Measurements from ENCODE around the gene BTN3A1. TPM values are rescaled to one million over a fixed set of nuclear protein-coding genes. Genes with fewer than 3 reads are reported as not detected.
"Not testable (repeated sequence)": the region's sequence is repeated elsewhere in the genome, so short reads cannot be mapped to it uniquely, and the experiment has no call there.

Gene BTN3A1
- total RNA-seq, 1 donor from 2014 or later = 9.7 TPM

GRCh38 chr6:26366504-26366903, 35.6 kb upstream of the BTN3A1 start:
- no peak overlapping the region for H3K4me3 Mint-ChIP-seq
- Histone ChIP-seq H3K4me2 (peak overlapping the region; percentile 80), H3K27me3 (no peaks in the 10 kb centered on the region), H3K4me3 (no peak overlapping the region), H3F3A (ENCODE audit: low read depth) (no peaks in the 10 kb centered on the region), H3K4me1 (no peaks in the 10 kb centered on the region), H3K36me3 (no peaks in the 10 kb centered on the region), H4K20me1 (ENCODE audit: low read depth) (no peaks in the 10 kb centered on the region), H3K9ac (no peak overlapping the region), H3K27ac (no peak overlapping the region), H3K9me3 (ENCODE audit: low read depth) (no peaks in the 10 kb centered on the region), H3K79me2 (ENCODE audit: low read depth) (no peaks in the 10 kb centered on the region), H2AFZ (replicated peaks) (no peak overlapping the region)
- H3K9me3 Mint-ChIP-seq = no peaks in the 10 kb centered on the region
- no peak overlapping the region for H3K27ac Mint-ChIP-seq
- DNase-seq (ENCODE audit: low spot score) = no peak
- no peaks in the 10 kb centered on the region for H3K4me1 Mint-ChIP-seq
- H3K36me3 Mint-ChIP-seq = no peaks in the 10 kb centered on the region
- no peaks in the 10 kb centered on the region for H3K27me3 Mint-ChIP-seq (ENCODE audit: insufficient read depth, low read depth)
- TF ChIP-seq EZH2 (IDR thresholded peaks at IDR 0.05) (no peak), EZH2phosphoT487 (IDR thresholded peaks at IDR 0.05) (no peak), CTCF (IDR thresholded peaks at IDR 0.05) (no peak)

GRCh38 chr6:26367114-26367513, 35.0 kb upstream of the BTN3A1 start:
- TF ChIP-seq CTCF (IDR thresholded peaks at IDR 0.05) = no peak
- TF ChIP-seq EZH2 (IDR thresholded peaks at IDR 0.05) = no peak
- no peak for TF ChIP-seq EZH2phosphoT487 (IDR thresholded peaks at IDR 0.05)
- Mint-ChIP-seq H3K9me3 (no peaks in the 10 kb centered on the region), H3K27me3 (ENCODE audit: insufficient read depth, low read depth) (no peaks in the 10 kb centered on the region), H3K4me1 (no peaks in the 10 kb centered on the region), H3K27ac (no peak overlapping the region), H3K4me3 (no peak overlapping the region), H3K36me3 (no peaks in the 10 kb centered on the region)
- H3K36me3 ChIP-seq = no peaks in the 10 kb centered on the region
- no peak overlapping the region for H3K27ac ChIP-seq
- no peaks in the 10 kb centered on the region for H3K79me2 ChIP-seq (ENCODE audit: low read depth)
- DNase-seq (ENCODE audit: low spot score) = no peak
- H2AFZ ChIP-seq (replicated peaks) = no peak overlapping the region
- H3K9me3 ChIP-seq (ENCODE audit: low read depth) = no peaks in the 10 kb centered on the region
- no peak overlapping the region for H3K4me3 ChIP-seq
- no peak overlapping the region for H3K4me2 ChIP-seq
- H3F3A ChIP-seq (ENCODE audit: low read depth) = no peaks in the 10 kb centered on the region
- H3K9ac ChIP-seq = no peak overlapping the region
- H3K27me3 ChIP-seq = no peaks in the 10 kb centered on the region
- no peaks in the 10 kb centered on the region for H3K4me1 ChIP-seq
- H4K20me1 ChIP-seq (ENCODE audit: low read depth) = no peaks in the 10 kb centered on the region

- not testable (repeated sequence) for H3K4me1 Mint-ChIP-seq; H3K27ac ChIP-seq; H3K27me3 ChIP-seq; H3K4me1 ChIP-seq; DNase-seq (ENCODE audit: low spot score); H3F3A ChIP-seq (ENCODE audit: low read depth); H3K79me2 ChIP-seq (ENCODE audit: low read depth); H3K36me3 Mint-ChIP-seq; H3K9me3 ChIP-seq (ENCODE audit: low read depth); H3K27ac Mint-ChIP-seq; H3K27me3 Mint-ChIP-seq (ENCODE audit: insufficient read depth, low read depth); H3K4me3 ChIP-seq; H3K36me3 ChIP-seq; H3K4me2 ChIP-seq; H2AFZ ChIP-seq (replicated peaks); H3K9me3 Mint-ChIP-seq; H4K20me1 ChIP-seq (ENCODE audit: low read depth); H3K4me3 Mint-ChIP-seq; H3K9ac ChIP-seq
Observed at GRCh38 chr6:26371813-26372212, 30.3 kb upstream of the BTN3A1 start.

GRCh38 chr6:26372308-26373144, 29.5 kb upstream of the BTN3A1 start:
- Histone ChIP-seq H3K4me2 (no peak overlapping the region), H3F3A (ENCODE audit: low read depth) (no peaks in the 10 kb centered on the region), H3K79me2 (ENCODE audit: low read depth) (no peaks in the 10 kb centered on the region), H3K4me3 (no peak overlapping the region), H2AFZ (replicated peaks) (no peak overlapping the region), H3K9ac (no peak overlapping the region), H3K9me3 (ENCODE audit: low read depth) (no peaks in the 10 kb centered on the region), H3K36me3 (no peaks in the 10 kb centered on the region), H3K27ac (no peak overlapping the region), H3K27me3 (no peaks in the 10 kb centered on the region), H3K4me1 (no peaks in the 10 kb centered on the region), H4K20me1 (ENCODE audit: low read depth) (no peaks in the 10 kb centered on the region)
- Mint-ChIP-seq H3K27me3 (ENCODE audit: insufficient read depth, low read depth) (no peaks in the 10 kb centered on the region), H3K9me3 (no peaks in the 10 kb centered on the region), H3K4me1 (peaks cover 3% of the 10 kb centered on the region), H3K4me3 (no peak overlapping the region), H3K27ac (no peak overlapping the region), H3K36me3 (no peaks in the 10 kb centered on the region)
- no peak for TF ChIP-seq CTCF (IDR thresholded peaks at IDR 0.05)
- no peak for TF ChIP-seq EZH2 (IDR thresholded peaks at IDR 0.05)
- TF ChIP-seq EZH2phosphoT487 (IDR thresholded peaks at IDR 0.05) = no peak
- no peak for DNase-seq (ENCODE audit: low spot score)
